GM21723 (cell line): ENCODE data around the gene MMP7.
A peak's percentile ranks its signal among the peaks of the same experiment; 100 is the strongest.

Source experiments
- ATAC-seq: cut with Tn5 transposase; IDR thresholded peaks from one replicate; pipeline ENCODE4 v1.9.1; 2021; ENCODE audit warnings: mild to moderate bottlenecking, moderate library complexity; ENCODE audit not compliant: unreplicated experiment

MMP7 gene

DNA sequence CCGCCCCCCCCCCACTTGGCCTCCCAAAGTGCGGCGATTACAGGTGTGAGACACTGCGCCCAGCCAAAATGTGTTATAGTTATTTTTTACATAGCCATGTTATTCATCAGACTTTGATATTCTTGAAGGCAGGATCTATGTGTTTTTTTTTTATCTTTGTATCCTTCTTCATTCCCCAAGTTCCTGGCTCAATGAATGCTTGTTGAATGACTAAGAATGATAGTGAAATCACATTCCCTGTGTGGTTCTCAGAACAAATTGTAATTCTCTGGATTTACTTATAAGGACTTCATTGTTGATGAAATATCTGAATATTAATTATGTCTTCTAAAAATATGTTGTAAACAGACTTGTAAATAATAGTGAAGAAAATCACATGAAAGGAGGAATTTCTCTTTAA is 33.5 kb downstream of the MMP7 start:
- ATAC-seq, result no peak

DNA sequence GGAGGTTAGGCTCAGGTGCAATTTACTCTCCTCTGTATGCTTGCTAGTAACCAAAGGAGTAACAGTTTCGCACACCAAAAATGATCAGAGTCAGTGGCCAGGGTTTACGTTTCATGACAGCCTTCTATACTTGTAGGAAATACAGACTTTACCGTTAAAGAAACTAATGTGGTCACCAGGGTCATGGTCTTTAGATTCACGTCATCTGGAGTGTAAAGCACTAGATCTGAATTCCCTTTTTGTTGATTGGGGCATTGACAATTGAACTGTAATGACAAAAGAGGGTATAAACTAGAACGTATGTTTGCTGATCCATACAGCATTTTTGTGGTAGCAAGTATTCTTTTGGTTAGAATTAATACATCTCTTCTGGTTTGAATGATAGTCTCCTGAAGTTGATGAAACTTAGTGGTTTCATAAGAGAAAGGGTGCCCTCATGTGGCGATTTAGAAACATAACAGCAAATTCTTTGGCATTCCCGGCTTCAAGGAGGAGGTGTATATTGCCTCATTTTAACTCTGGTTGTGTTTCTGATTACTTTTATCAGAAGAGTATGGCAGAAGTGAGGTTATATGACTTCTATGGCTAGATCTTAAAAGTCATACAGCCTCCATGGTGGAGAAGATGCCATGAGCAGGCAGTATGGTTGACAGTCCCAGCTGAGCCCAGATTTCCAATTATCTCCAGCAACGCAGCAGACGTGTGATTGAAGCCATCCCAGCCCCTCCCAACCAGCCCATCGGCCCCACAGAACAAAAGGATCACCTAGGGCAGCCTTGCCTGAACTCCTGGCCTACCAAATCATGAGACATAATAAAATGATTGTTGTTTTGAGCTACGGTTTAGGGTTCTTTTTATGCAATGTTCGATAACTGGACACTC is 35.1 kb downstream of the MMP7 start:
- peak; percentile 95 for ATAC-seq

DNA sequence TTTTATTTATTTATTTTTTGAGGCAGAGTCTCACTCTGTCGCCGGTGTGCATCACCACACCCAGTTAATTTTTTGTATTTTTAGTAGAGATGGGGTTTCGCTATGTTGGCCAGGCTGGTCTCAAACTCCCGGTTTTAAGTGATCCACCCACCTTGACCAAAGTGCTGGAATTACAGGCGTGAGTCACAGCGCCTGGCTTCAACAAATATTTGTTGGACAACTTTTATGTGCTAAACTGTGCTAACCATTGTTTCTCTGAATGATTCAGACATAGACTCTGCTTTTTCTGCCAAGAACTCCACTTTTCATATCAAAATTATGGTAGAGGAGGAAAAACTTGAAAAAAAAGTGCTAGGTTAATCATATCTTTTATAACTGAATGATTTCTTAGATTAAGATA is 36.3 kb downstream of the MMP7 start:
- ATAC-seq, result no peak

DNA sequence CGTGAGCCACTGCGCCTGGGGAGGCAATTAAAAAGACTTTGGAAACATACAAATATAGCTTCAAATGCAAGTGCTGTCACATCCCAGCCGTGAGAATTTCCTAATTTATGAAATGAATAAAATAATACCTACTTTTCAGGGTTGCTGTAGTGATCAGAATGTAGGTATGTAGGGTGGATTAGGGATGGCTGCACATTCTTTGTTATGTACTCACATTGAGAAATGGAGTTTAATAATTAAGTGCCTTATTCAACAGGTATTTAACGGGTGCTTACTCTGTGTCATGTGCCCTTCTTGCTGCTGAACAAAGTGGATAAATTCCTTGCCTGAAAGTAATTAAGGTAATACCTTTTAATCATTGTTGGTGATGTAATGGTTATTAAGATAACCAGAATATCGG is 37.0 kb downstream of the MMP7 start:
- ATAC-seq, result no peak

DNA sequence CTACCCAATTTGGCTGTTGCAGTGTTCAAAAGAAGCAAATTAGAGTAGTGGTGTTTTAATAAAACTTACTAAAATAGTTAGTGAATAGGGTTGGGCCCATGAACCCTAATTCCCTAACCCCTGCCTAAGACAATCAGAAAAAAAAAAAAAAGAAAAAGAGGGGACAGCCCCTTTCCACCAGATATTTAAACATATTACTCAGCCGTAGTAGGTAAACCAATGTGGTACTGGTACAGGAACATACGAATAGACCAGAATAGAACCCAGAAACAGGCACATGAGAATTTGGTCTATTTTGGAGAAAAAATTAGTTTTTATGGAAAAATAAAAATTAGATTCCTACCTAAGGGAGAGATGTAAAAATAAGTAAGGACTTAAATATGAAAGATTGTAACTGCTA is 38.6 kb downstream of the MMP7 start:
- no peak for ATAC-seq

DNA sequence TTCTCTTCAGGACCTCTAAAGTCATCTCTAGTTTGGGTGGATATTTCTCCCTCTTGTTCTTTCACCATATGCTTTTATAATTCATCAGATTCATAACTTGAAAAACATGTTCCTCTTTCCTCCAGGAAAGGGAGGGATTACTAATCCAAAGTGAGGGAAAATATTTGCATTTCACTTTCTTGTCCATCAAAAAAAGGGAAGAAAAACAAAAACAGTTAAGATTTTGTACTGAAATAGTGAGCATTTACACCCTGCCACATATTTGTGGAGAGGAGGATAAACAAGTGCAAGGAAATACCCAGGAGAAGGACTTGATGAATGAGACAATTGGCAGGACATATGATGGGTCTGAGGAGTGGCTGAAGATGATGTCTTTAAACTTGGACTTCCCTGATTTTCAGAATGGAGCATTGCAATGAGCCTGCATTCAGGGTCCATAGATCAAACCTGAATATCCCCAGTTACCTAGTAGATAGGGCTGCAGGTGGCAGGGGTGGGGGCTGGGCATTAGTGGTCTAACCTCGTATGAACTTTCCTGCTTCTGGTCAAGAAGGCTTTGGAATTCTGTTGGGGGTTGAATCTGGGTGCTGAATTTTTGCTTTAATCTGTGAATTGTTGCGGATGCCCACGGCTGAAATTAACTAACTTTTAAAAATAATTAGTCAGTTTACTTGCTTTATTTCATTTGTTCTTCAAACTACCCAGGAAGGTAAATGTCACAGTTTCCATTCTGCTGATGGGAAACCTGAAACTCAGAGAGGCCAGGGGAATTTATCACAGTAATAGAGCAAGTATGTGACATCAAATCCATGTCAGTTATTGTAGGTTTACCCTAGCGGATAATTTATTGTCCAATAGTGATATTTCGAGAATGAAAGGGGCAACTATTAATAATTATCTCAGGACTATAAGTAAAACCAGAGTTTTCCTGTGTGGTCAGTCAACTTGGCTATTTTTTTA is 41.1 kb downstream of the MMP7 start:
- no peak for ATAC-seq

DNA sequence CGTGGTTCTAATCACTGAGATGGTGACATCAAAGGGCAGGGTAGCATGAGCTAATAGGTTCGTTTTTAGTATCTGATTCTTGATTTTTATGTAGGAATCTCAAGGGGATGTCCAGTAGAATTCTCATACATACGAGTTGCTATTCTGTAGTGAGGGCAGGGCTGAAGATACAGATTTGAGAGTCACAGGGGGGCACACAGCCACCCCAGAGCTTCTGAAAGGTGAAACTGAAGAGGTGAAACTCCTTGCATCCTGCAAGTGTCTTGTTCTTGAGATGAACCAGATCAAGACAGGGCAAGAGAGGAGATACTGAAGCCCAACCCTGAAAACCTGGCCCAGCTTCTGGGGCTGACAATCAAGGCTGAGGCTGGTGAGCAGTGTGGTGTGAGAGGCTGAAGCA is 42.3 kb downstream of the MMP7 start:
- peak; percentile 93 for ATAC-seq

DNA sequence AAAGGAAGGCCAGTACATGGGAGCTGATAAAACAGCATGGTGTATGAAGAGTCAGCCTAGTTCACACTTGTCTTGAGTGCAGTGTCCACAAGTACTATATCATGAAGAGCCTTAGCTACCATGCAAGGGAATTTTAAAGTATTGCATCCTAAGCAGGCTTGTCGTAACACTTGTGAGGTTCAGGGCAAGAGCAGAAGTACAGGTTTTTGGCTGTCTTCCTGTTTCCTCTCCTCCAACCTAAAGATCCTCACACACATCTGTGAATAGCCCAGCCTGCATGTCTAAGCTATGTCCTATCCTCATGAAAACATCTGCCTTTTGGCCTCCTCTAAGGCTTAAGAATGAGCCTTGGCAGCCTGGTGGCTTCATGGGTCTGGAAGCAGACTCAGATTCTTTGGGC is 43.3 kb downstream of the MMP7 start:
- no peak for ATAC-seq

DNA sequence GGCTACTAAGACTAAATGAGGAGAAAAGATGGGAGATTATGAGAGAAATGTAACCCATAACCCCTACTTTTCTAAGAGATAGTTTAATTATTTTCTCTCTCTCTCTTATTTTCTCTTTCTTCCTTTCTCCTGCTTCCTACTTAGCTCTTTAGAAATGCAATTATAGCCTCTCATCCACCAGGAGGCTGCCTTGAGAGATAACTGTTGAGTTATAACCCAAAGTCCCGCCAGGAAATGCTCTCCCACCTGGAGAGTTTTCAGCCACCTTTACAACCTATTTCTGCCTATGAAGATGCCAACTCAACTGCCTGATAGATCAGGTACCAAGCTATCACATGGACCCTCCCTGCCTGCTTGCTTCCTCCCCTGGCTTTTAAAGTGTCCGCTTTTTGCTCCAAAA is 44.0 kb downstream of the MMP7 start:
- ATAC-seq, result no peak

DNA sequence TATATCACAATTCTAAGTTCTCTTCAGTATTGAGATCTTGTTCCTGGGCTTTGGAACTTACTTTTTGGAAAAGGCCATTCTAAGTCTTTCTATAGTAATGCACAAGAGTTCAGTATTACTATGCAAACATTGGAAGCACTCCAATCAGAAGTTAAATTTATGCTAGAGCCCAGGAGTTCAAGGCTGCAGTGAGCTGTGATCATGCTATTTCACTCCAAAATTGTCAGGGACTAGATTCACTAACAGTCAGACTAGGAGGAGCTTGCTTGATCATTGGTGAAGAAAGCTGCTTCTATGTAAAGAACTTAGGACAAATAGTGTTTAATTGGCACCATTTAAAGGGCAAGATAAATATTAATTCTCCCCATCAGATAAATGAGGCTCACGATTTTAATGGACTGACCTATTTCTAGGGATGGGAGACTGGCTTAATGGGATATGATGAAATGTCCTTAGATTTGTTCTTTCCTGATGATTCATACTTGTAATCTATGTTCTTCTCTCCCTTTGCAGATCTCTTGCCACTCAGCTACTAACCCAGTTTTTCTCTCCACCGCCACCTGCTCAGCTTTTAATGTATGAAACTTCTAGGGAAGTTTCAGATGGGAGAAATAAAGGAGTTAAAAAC is 45.3 kb downstream of the MMP7 start:
- ATAC-seq, result no peak

DNA sequence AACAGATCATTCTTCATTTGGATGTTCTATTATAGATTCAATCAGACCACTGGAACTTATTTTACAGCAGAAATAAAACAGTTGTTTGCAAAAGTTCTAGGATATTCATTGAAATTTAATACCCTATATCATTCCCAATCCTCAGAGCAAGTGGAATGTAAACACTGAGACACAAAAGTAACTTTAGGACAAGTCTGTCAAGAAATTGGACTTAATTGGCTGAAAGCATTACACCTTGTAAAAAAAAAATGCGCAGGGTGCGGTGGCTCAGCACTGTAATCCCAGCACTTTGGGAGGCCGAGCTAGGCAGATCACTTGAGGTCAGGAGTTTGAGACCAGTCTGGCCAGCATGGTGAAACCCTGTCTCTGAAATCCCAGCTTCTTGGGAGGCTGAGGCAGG is 48.1 kb downstream of the MMP7 start:
- no peak for ATAC-seq

DNA sequence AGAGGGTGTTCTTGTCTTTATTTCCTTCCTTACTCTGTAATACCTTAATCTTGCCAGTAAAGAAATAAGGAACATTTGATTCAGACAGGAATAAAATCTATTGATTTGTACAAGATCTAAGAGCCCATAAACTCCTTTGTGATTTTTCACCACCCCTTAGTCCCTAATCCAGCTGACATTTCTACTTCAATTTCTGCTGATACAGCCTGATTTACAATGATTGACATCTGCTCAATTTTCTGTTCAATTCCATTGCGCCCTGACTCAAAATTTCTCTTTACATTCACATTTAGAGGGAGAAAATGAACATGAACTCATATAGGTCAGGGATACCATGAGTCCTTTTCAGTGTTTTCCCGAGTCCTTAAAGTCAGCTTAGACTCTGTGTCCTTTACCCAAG is 50.8 kb downstream of the MMP7 start:
- no peak for ATAC-seq

DNA sequence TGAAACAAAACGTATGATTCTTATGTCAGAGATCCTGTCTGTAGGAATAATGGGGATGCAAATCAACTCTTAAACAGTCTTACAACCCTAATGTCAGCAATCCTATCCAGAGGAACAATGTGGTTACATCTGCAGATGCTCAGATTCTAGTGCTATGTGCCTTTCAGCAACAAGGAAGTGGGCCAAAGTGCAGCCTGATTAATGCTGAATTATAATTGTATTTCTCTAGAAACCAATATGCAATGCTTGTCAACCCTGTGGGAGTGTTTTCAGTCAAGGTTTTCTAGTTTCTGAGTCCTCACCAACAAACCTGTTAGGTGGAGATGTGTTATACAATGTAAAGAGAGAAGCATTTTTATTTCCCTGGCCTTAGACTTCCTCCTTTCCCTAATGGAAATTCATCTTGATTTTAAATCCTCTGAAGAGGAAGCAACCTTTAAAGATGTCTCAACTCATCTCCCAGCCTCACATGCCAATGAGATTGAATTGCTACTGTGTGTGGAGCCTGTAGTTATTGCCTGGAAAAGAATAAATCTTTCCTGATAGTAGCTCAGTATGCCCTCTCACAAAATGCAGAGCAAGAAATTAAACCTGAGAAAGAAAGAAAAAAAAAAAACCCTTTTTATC is 51.8 kb downstream of the MMP7 start:
- no peak for ATAC-seq

DNA sequence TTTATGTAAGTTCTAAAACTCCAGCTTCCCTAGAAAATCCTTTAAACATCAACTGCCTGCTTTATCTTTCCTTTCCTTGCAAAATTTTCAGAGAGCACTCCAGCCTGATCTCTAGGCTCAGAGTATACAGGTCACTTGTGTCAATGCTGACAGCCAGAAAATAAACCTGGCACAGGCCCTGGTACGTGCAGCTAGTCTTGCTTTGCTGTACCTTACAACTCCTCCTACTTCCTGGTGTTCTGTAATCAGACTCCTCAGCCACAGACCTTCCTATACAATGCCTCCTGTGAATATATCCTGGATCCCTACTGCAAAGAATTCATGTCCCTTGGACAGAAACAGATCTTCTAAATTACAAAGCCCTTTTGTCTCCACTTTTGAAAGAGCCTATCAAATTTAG is 53.7 kb downstream of the MMP7 start:
- peak; percentile 43 for ATAC-seq

DNA sequence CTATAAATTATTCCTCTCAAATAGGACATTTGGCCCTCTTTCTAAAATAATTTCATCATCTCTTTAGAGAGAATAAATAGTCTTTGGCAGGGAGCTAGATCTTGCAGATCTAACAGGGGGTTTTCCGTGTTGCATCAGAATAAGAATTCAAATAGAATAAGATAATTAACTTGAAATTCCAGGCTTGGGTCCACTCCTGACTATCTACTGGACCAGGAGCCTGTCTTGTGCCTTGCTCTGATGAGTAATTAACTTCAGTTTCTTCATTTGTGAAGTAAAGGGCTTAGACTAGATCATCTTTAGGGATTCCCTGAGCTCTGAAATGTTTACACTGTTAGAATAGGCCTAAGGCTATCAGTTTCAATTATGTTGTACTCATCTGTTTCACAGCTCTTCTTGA is 54.5 kb downstream of the MMP7 start:
- no peak for ATAC-seq

DNA sequence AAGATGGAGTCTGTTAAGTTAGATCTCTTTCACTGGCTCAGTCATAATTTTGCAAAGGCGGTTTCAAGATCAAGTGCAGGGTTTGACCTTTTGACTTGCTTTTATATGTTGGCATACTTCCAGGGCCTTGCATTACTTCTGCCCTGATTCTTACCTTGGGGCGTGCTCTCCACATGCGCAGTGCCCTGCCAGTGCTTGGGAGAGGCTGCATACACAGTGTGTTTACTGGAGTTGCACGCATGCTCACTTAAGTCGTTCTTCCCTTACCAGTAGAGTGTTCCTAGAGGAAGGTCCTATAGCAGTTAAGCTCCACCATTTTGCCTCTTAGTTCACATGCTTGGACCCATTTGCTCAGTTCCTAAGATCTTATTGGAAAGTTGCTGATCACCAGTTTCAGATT is 57.0 kb downstream of the MMP7 start:
- ATAC-seq, result no peak

DNA sequence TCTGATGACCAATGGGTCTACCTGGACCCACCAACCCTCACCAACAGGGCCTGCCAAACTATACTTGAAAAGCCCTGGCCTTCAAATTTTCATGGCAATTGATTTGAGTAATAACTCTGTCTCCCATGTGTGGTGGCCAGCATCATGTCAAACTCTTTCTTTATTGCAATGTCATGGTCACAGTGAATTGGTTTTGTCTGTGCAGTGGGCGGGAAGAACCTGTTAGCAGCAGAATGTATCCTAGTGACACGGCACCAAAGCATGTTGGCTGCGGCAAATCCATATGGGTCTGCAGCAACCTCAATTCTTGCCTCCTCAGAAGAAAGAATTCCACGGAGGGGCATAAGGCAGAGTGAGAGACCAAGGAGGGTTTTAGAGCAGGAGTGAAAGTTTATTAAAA is 58.4 kb downstream of the MMP7 start:
- ATAC-seq, result no peak

DNA sequence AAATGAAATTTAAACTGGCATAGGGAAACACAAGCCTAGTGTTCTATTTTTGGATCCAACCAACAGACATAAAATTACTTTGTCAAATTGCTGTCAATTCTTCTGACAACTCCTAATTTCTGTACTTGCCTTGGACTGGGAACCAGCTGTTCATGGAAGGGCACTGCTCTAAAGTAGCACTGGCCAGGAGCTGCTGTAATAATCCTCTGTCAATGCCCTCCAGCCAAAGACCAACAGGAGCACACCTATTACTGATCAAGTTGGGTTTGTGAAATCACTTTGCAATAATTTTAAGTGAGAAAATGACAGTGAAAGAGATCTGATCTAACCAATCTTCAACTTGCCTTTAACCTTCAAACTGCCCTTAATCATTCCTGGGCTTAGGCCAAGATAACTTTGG is 59.1 kb downstream of the MMP7 start:
- no peak for ATAC-seq
